ENCODE data around the gene JAML. TPM values are rescaled to one million over a fixed set of nuclear protein-coding genes. Genes with fewer than 3 reads are reported as not detected.

JAML gene
- total and polyA plus RNA-seq, 2 of the 13 experiments (the other 11 are each of a cell fraction or from before 2014, with no cell fraction given), result 2.0 to 3.3 TPM

DNA sequence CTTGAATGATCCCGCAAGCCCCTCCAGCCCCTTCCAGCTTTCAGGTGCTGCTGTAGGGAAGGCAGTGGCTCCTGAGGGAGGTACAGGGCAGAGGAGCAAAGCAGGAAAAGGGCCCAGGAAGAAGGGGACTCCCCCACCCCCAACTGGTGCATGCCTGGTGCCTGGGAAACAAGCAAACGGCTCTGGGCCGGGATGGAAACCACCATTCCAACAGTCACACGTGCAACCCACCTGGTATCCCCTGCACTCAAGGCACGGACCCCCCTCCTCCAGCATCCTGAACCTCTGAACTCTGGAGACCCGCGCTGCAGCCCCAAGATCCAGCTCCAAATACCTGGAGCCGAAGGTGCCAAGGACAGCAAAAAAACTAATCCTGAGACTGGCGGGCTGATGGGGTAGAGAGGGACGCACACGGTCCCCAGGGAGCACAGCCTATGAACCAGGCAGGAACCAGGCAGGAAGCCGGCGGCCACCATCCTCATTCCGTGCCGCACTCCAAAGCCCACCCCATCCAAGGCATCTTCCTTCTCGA is 72.7 kb downstream of the JAML start:
- H3K4me1 ChIP-seq (ENCODE audit: insufficient read depth, low read length), result peaks cover 28% of the 10 kb centered on the region
- peak overlapping the region in 1 of 3 experiments; percentile 55; a peak in 1 of 6 replicates for H3K4me3 ChIP-seq (replicated peaks in 1 of 3; ENCODE audit: insufficient read depth in 1 of 3, low read depth in 2 of 3, low read length in 3 of 3)
- ChIA-PET POLR2A (no interaction called here), CTCF (ENCODE audit: low intra/inter-chr PET ratio, low total read pairs) (no interaction called here)
- H3K27ac ChIP-seq (ENCODE audit: extremely low read length, insufficient read depth, low read length), result no peak overlapping the region
- ATAC-seq (no peak), DNase-seq (ENCODE audit: low spot score) (no peak), FAIRE-seq (no peak)
- no peak overlapping the region for H3K9ac ChIP-seq (ENCODE audit: insufficient read depth, low read depth, low read length)
- no peaks in the 10 kb centered on the region for H3K36me3 ChIP-seq (replicated peaks in 1 of 2; ENCODE audit: control insufficient read depth in 1 of 2, insufficient read depth in 2 of 2, low read length in 2 of 2)
- H2AFZ ChIP-seq (ENCODE audit: low read length), result no peak overlapping the region
- TF ChIP-seq CBFB (CRISPR knock-in tag; IDR thresholded peaks at IDR 0.05) (no peak), ZNF619 (CRISPR knock-in tag; IDR thresholded peaks at IDR 0.05) (no peak), ZNF839 (CRISPR knock-in tag; IDR thresholded peaks at IDR 0.05; ENCODE audit: borderline replicate concordance) (no peak), MTA1 (CRISPR knock-in tag; IDR thresholded peaks at IDR 0.05; ENCODE audit: borderline replicate concordance) (no peak), ZZZ3 (CRISPR knock-in tag; IDR thresholded peaks at IDR 0.05; ENCODE audit: borderline replicate concordance) (no peak), SOX13 (IDR thresholded peaks at IDR 0.05) (no peak), SOX13 (CRISPR knock-in tag; conservative IDR thresholded peaks at IDR 0.05 in 1 of 2, IDR thresholded peaks at IDR 0.05 in 1 of 2) (no peak), BRCA1 (CRISPR knock-in tag; IDR thresholded peaks at IDR 0.05) (no peak), JUND (CRISPR knock-in tag; IDR thresholded peaks at IDR 0.05) (no peak)
- TF ChIP-seq, protein P1, sequence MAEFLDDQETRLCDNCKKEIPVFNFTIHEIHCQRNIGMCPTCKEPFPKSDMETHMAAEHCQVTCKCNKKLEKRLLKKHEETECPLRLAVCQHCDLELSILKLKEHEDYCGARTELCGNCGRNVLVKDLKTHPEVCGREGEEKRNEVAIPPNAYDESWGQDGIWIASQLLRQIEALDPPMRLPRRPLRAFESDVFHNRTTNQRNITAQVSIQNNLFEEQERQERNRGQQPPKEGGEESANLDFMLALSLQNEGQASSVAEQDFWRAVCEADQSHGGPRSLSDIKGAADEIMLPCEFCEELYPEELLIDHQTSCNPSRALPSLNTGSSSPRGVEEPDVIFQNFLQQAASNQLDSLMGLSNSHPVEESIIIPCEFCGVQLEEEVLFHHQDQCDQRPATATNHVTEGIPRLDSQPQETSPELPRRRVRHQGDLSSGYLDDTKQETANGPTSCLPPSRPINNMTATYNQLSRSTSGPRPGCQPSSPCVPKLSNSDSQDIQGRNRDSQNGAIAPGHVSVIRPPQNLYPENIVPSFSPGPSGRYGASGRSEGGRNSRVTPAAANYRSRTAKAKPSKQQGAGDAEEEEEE (CRISPR knock-in tag; IDR thresholded peaks at IDR 0.05; ENCODE audit: borderline replicate concordance), result no peak
- no peaks in the 10 kb centered on the region for H3K9me3 ChIP-seq (ENCODE audit: low read length)
- no peaks in the 10 kb centered on the region for H4K20me1 ChIP-seq (ENCODE audit: insufficient read depth, low read length)
- no peaks in the 10 kb centered on the region for H3K79me2 ChIP-seq (ENCODE audit: insufficient read depth, low read length)
- no TSS peak for BruUV-seq (replicated peaks)
- in situ Hi-C loops (cut with HindIII; ENCODE audit: extremely low pct_ligation_motif_present, low pct_unique_long_range_greater_than_20kb), result no loop called here
- H3K4me2 ChIP-seq (ENCODE audit: low read depth, low read length), result peak overlapping the region; percentile 69; the same call in 1 of the 2 replicates
- H3K27me3 ChIP-seq (ENCODE audit: control insufficient read depth in 1 of 2, insufficient read depth in 2 of 2, low read length in 2 of 2), result peaks cover 22 to 86% of the 10 kb centered on the region in 2 experiments
- intact Hi-C loops (cut with micrococcal nuclease; ENCODE audit: unreplicated experiment), result no loop called here
- WGBS (ENCODE audit: low lambda C conversion rate), result 52% methylated on average over 8 of the region's 16 CpGs
